Lower leg skin (tissue), 4 donors: ENCODE results near the gene UBQLN1. TPM values are rescaled to one million over a fixed set of nuclear protein-coding genes. Genes with fewer than 3 reads are reported as not detected.

Experiments used
- DNase-seq, 2 donors: peaks; one replicate each; pipeline ENCODE4 v3.0.0-alpha.2; 2019; ENCODE audit warnings: low spot score in 2 of 2
- H3K4me3 ChIP-seq: fragments of 200-600 bp; sonication (generic); 2 replicates; pipeline ENCODE4 v1.5.1; 2017; ENCODE audit warnings: mild to moderate bottlenecking, low read depth; ENCODE audit not compliant: poor library complexity, severe bottlenecking
- POLR2A ChIP-seq, 2 donors: fragments of 450-650 bp; IDR thresholded peaks; one replicate each; pipeline ENCODE4 v1.6.1; 2016 to 2017; ENCODE audit warnings: antibody characterized with exemption in 2 of 2, mild to moderate bottlenecking in 1 of 2, moderate library complexity in 1 of 2
- WGBS, 2 donors: methylation state at CpG; one replicate each; pipeline ENCODE4 v1.1.5; 2018; 5-methylcytosine and 5-hydroxymethylcytosine counted together
- intact Hi-C: fragments of 100-400 bp; cut with DNase I; formaldehyde crosslinking; loops from one replicate; pipeline ENCODE4 v1.15.0; 2023; ENCODE audit warnings: low total_unique reads
- total RNA-seq, 4 donors: library from RNA; depleted of rRNA; stranded (reverse); fragments of >200 nt; gene quantifications; one replicate each; pipeline ENCODE4 v1.1.0, GENCODE V29; 2016
- TF ChIP-seq, protein P1 (sequence below), 3 donors: fragments of 450-650 bp; IDR thresholded peaks; one replicate each; pipeline ENCODE4 v1.5.1; 2016; ENCODE audit warnings: antibody characterized with exemption in 3 of 3, mild to moderate bottlenecking in 3 of 3, moderate library complexity in 2 of 3

The UBQLN1 gene
- total RNA-seq, 4 donors from 2014 or later: 92.7 to 120 (median 101) TPM

- 96 to 98% methylated on average over 3 of the region's 3 CpGs for WGBS, 2 donors
- TF ChIP-seq, protein P1, sequence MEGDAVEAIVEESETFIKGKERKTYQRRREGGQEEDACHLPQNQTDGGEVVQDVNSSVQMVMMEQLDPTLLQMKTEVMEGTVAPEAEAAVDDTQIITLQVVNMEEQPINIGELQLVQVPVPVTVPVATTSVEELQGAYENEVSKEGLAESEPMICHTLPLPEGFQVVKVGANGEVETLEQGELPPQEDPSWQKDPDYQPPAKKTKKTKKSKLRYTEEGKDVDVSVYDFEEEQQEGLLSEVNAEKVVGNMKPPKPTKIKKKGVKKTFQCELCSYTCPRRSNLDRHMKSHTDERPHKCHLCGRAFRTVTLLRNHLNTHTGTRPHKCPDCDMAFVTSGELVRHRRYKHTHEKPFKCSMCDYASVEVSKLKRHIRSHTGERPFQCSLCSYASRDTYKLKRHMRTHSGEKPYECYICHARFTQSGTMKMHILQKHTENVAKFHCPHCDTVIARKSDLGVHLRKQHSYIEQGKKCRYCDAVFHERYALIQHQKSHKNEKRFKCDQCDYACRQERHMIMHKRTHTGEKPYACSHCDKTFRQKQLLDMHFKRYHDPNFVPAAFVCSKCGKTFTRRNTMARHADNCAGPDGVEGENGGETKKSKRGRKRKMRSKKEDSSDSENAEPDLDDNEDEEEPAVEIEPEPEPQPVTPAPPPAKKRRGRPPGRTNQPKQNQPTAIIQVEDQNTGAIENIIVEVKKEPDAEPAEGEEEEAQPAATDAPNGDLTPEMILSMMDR (IDR thresholded peaks at IDR 0.05): no peak
- no peak for TF ChIP-seq POLR2A (IDR thresholded peaks at IDR 0.05)
- intact Hi-C loops: no loop called here
- H3K4me3 ChIP-seq: no peak overlapping the region
- DNase-seq: no peak
Observed at GRCh38 chr9:83677596-83677995, 30.2 kb downstream of the UBQLN1 start.

DNA sequence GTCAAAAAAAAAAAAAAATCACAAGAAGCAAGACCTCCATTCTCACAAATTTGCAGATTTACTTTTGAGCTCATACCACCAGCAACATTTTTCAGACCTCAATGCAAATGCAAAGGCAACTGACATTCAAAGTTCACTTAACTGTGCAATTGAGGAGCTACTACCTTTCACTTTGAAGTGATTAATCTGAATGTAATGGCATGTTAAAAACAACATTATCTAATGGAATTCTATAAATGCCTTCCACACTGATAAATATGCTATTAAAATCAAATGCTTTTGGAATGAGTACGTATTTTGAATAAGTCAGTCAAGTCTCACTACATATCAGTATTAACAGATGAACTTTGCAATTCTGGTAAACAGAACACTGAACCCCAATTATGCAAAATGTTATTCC lies 32.3 kb downstream of the UBQLN1 start:
- H3K4me3 ChIP-seq: no peak overlapping the region
- intact Hi-C loops: no loop called here
- no peak for DNase-seq
- TF ChIP-seq, protein P1 (IDR thresholded peaks at IDR 0.05): no peak
- no peak for TF ChIP-seq POLR2A (IDR thresholded peaks at IDR 0.05)
- 93 to 100% methylated on average over 1 of the region's 1 CpG for WGBS, 2 donors

DNA sequence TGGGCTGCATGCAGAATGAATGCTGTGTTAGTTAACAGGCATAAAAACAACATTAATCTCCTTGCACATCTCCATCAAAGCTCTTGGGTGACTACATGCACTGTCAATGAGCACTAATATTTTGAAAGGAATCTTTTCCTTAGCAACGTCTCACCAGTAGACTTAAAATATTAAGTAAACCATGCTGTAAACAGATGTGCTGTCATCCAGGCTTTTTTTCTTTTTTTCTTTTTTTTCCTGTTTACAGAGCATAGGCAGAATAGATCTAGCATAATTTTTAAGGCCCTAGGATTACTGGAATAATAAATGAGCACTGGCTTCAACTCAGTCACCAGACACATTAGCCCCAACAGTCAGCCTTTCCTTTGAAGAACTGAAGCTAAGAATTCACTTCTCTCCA lies 36.3 kb downstream of the UBQLN1 start:
- DNase-seq: no peak
- 38 to 57% methylated on average over 1 of the region's 1 CpG for WGBS, 2 donors
- intact Hi-C loops: no loop called here
- TF ChIP-seq, protein P1 (IDR thresholded peaks at IDR 0.05): no peak
- no peak for TF ChIP-seq POLR2A (IDR thresholded peaks at IDR 0.05)
- H3K4me3 ChIP-seq: no peak overlapping the region

DNA sequence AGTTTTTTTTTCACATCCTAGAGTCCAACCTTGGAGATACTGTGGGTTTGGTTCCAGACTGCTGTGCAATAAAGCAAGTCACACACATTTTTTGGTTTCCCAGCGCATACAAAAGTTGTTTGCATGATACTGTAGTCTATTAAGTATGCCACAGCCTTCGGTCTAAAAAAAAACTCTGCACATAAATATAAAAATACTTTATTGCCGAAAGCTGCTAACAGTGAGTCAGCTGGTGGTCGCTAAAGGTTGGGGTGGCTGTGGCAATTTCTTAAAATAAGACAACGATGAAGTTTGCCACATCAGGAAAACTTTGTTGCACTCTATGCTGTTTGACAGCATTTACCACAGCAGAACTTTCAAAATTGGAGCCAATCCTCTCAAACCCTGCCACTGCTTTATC lies 37.4 kb downstream of the UBQLN1 start:
- no peak for DNase-seq
- no peak for TF ChIP-seq POLR2A (IDR thresholded peaks at IDR 0.05)
- TF ChIP-seq, protein P1 (IDR thresholded peaks at IDR 0.05): no peak
- 73 to 80% methylated on average over 5 of the region's 5 CpGs for WGBS, 2 donors
- H3K4me3 ChIP-seq: no peak overlapping the region
- intact Hi-C loops: no loop called here

DNA sequence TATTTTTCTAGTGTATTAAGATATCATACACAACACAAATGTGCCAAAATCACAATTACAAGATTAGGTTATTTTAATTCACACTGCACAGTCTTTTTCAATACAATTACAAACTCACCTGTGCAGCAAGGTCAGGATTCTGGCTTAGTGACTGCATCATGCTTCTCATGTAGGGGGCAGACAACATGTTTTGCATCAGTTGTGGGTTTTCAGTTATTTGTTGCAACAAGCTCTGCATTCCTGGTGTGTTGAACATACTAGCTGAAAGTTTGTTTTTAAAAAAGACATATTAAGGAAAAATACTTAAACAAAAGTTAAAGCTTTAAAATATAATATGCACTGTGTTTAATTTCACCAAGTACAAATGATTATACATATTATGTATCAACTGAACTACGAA lies 38.7 kb downstream of the UBQLN1 start:
- H3K4me3 ChIP-seq: no peak overlapping the region
- 96 to 98% methylated on average over 1 of the region's 1 CpG for WGBS, 2 donors
- intact Hi-C loops: no loop called here
- DNase-seq: no peak
- TF ChIP-seq, protein P1 (IDR thresholded peaks at IDR 0.05): no peak
- no peak for TF ChIP-seq POLR2A (IDR thresholded peaks at IDR 0.05)

DNA sequence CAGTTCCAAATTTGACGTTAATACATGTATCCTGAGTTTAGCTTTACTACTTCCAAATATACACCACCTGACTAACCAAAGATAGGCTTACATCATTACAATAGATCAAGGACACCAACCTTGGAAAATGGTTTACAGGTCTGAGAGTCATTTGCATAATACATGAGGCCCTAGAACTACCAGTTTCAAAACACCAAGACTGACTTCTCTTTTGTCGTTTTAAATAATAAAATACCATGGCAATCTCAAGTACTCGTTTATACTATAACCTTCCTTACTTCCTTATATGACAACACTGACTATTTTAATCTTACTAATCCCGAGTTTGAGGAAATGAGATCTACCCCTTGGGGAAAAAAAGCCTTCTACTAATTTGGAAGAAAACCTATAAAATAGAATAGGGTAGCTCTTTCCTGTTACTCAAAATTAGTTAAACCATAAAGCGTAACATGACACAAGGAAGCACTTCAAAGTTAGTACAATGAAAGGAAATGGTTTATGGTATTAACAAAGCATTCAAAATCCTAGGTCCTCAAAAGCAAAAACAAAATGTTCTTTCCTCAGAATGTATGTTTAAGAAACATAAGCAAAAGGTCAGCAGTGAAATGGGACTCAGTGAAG lies 42.1 kb downstream of the UBQLN1 start:
- 65 to 74% methylated on average over 5 of the region's 5 CpGs for whole genome bisulfite sequencing, 2 donors
- H3K4me3 ChIP-seq: no peak overlapping the region
- TF ChIP-seq, protein P1 (IDR thresholded peaks at IDR 0.05): no peak
- no peak for TF ChIP-seq POLR2A (IDR thresholded peaks at IDR 0.05)
- intact Hi-C loops: no loop called here
- DNase-seq: no peak
